HG03108 (cell line): Measurements from ENCODE around the gene MANSC1.
A peak's percentile ranks its signal among the peaks of the same experiment; 100 is the strongest.
"Not testable (repeated sequence)": the region's sequence is repeated elsewhere in the genome, so short reads cannot be mapped to it uniquely, and the experiment has no call there.

Experiments
- ATAC-seq: cut with Tn5 transposase; IDR thresholded peaks from one replicate; pipeline ENCODE4 v1.9.1; 2021; ENCODE audit warnings: moderate library complexity; ENCODE audit not compliant: unreplicated experiment

MANSC1 gene

DNA sequence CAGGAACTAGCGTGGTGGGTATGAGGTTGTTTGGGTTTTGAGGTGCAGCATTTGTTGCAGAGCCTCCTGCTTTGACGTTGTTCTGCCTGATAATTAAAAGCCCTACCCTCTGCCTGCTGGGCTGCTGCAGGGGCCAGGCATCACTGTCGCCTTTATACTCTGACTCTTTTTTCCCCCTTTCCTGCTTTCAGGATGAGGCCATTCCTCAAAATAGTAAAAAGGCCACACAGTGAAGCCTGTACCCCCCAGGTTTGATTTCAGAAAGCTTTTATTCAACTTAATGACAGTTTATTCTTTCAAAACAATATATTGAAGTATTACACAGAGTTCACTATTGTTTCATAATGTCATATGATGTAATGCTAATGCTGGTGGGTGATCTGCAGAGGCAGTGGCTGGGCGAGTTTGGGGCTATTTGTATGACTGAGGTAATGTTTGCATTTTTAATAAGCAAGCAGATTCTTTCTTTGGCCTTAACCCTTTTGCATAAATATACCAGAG lies 15.9 kb upstream of the MANSC1 start:
- ATAC-seq: no peak

- ATAC-seq: no peak
These were observed 15.4 kb upstream of the MANSC1 start for GRCh38 chr12:12365446-12365802.

DNA sequence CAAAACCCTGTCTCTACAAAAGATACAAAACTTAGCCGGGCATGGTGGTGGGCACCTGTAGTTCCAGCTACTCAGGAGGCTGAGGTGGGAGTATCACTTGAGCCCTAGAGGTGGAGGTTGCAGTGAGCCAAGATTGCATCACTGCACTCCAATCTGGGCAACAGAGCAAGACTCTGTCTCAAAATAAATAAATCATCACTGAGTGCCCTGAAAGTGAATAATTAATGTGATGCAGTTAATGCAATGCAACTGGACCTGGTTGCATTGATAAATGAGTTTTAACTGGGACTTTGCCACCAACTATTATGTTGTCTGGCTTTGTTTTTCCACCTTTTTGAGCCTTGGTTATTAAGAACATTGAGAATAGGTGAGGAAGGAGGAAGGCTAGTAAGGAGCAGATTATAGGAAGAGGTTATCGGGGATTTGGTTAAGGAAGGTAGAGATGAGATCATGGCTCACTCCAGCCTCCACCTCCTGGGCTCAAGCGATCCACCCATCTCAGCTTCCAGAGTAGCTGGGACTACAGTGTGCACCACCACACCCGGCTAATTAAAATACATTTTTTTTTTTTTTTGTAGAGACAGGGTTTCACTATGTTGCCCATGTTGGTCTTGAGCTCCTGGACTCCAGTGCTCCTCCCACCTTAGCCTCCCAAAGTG lies 14.9 kb upstream of the MANSC1 start:
- no peak for ATAC-seq

DNA sequence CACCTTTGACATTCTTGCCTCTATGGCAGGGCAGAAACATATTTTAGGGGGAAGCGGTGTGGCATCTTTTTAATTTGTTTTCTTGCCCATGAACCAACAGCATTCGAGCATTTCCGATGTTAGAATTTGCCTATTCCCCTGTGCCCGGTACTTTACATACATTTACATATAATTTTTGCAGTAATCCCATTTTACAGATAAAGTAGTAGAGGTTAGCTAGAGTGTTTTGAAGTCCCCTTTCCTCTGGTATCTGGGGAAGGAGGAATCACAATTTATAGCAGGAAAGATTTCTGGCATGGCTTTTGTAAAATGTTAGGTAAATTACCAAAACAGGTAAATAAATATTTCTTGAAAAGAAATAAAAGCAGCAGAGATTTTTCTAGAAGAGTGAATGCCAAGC lies 8.5 kb upstream of the MANSC1 start:
- no peak for ATAC-seq

- peak; percentile 2 for ATAC-seq
These were observed 7.8 kb upstream of the MANSC1 start for GRCh38 chr12:12357719-12358461.

GRCh38 chr12:12356896-12357718 lies 7.1 kb upstream of the MANSC1 start, which contains the start of gene BORCS5:
BORCS5 (plus strand) TSS chr12:12357078; CDS start chr12:12357452, 374 bp downstream.
- peak; percentile 87 for ATAC-seq

DNA sequence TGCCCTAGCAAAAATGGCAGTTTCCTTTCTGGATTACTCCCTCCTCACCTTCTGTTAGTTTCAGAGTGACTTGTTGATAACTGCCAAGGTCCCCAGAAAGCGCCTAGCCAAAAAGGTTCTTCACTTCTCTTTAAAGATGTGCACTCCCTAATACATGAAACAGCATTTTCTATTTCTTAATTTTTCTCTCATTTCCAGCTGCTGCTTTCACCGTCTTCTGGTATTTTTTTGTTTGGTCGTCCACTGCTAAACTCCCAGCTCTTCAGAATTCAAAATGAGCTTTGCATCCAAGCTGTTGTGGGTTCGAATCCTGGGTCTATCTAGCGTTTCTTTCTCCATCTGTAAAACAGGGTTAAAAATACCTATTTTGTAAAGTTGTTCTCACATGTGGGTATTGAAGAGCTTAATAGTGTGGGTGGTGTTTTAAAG lies 6.4 kb upstream of the MANSC1 start:
- ATAC-seq: no peak

GRCh38 chr12:12353807-12354206 lies 3.8 kb upstream of the MANSC1 start:
- ATAC-seq: no peak

GRCh38 chr12:12353276-12353675 lies 3.2 kb upstream of the MANSC1 start:
- no peak for ATAC-seq

- ATAC-seq: not testable (repeated sequence)
These were observed 1.6 kb upstream of the MANSC1 start for GRCh38 chr12:12351468-12352185.

DNA sequence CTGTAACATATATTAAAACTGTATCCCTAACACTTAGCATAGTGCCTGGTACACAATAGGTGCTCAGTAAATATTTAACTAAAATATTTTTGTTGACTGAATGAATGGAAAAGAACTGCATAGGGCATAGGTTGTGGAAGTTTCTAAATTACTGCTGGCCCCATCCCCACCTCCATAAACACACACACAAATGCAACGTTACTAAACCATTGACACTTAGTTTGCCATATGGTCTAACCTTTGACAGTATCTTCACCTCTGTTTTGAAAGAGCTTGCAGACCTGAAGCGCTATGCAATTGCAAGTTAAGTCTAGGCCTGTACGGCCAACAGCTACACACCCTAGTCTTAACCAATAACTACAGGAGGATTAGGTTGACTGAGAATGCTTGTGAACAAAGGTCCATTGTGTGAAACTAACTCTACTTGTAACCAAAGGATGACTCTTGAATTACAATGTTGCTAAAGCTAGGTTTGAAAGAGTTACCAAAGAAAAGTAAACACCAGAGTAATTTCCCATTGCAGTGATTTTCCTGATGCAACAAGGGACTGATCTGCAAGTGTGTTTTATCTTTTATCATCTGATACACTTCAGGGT lies 924 bp upstream of the MANSC1 start:
- ATAC-seq: no peak

GRCh38 chr12:12338527-12339168 lies 11.4 kb downstream of the MANSC1 start:
- ATAC-seq: no peak

DNA sequence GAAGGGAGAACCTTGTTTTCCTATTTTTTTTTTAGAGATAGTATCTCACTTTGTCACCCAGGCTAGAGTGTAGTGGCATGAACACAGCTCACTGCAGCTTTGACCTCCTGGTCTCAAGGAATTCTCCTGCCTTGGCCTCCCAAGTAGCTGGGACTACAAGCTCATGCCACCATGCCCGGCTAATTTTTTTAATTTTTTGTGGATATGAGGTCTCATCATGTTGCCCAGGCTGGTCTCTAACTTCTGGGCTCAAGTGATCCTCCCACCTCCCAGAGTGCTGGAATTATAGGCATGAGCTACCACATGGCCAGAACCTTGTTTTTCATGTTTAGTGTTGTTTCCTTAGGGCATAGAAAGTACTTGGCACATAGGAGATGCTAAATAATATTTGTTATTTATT lies 13.5 kb downstream of the MANSC1 start:
- no peak for ATAC-seq

- ATAC-seq: no peak
These were observed 14.0 kb downstream of the MANSC1 start for GRCh38 chr12:12336049-12336411.

DNA sequence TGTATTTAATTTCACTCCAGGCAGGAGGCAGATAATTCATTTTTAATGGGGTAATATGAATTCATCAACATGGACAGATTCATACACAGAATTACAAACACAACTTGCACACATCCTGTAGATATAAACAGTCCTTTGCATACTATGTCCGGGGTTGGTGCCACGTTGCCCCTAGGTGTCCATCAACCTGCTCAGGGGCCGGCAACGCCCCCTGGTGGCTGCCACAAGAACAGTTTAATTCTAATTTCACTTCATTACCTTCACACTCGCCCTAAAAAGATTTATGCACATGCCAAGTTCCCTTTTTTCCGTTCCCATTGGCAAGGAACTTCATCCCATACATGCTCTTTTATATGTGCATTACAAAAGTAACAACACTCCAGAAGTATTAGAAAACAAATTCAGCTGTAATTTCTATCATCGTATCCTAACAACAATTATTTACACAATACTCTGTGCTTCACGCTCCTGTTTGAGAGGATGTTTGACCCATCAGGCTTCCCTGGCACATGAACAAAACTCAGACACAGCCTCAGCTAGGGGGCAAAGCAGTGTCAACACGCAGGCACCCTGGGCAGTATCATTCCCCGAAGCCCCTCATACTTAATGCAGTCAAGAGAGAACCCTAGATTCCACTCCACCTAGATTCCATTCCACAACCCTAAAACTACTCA lies 15.5 kb downstream of the MANSC1 start:
- no peak for ATAC-seq

DNA sequence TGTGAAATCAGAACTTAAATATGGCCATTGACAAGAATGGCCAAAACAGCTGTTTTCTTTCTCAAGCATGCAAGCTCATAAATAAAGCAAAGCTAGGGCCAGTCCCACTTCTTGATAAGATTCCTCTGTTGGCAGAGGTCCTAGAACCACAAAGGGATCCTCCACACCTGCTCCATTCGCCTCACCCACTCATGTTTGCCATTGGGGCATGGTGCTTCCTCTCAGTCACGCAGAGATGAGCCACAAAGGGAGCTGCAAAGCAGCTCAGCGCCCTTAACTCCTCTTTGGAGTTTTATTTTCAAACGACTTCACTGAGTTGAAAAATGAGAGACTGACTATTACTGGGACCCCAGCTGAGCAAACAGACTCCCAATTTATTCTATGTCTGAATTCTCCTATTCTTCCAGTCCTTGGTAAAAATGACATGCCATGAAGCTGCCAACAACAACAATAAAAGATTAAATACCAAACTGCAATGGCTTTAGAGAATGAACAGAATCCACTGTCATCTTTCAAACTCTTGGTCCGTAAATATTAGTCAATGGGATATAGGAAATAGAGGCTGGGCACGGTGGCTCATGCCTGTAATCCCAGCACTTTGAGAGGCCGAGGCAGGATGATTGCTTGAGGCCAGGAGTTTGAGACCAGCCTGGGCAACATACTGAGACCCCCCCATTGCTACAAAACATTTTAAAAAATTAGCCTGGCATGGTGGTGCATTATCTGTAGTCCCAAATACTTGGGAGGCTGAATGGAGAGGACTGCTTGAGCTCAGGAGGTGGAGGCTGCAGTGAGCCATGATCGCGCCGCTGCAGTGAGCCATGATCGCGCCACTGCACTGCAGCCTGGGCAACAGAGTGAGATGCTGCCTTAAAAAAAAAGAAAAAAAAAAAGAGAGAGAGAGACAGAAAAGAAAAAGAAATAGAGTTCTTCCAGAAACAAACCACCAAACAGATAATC lies 16.4 kb downstream of the MANSC1 start:
- no peak for ATAC-seq

DNA sequence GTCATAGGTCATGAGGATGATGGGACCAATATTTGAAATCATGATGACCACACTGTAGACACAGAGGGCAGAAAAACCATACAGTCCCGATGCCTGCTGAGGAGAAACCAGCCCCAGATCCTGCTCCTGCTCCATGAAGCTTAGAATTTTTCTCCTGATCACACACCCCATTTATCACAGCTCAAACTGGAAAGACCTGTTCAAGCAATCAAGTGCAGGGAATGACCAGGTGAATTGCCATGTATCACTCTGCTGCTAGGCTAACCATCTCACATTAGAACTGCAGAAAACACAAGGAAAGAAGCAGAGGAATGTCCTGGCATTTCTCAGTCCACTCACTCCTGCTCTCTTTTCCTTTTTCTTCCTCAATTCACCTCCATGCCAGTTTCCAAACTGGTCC lies 18.1 kb downstream of the MANSC1 start:
- ATAC-seq: no peak

DNA sequence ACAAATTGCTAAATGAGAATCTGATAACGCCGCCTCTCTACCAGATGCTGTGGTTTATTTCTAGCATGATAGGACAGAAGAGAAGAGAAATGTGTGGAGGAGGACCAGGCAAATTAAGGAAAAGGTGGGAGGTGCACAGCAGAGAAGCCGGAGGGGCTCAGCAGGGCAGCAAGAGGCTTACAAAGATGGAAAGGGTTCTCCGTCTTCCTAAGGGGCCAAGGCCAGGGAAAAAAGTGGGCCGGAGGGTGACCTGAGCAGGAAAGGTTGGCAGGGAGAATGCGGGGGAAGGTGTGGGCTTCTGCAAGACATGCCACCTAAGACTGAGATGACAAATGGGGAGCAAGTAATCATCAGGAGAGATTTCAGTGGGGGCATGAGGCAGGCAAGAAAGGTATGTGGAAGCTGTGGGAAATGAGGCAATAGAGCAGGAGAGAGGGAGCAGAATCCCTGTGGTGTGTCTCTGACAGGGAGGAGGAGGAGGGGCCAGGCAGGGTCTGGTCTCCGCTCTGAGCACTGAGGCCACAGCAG lies 18.7 kb downstream of the MANSC1 start:
- ATAC-seq: no peak
